Measurements from ENCODE around the gene PSME2. TPM values are rescaled to one million over a fixed set of nuclear protein-coding genes. Genes with fewer than 3 reads are reported as not detected.
A peak's percentile ranks its signal among the peaks of the same experiment; 100 is the strongest.

The PSME2 gene
- total RNA-seq, 1 donor from 2014 or later: 58.5 TPM

GRCh38 chr14:24187539-24187915 lies 41.1 kb upstream of the PSME2 start:
- Histone ChIP-seq H3K27ac (ENCODE audit: low read depth, low read length) (peak overlapping the region; percentile 83), H3K36me3 (ENCODE audit: control insufficient read depth in 3 of 3, insufficient read depth in 3 of 3, low read length in 3 of 3) (peaks cover 56 to 65% (median 61%) of the 10 kb centered on the region in 3 donors), H3K4me3 (ENCODE audit: low read length in 3 of 3) (peak overlapping the region; percentile 75 to 84 (median 83))

GRCh38 chr14:24186831-24187538 lies 40.6 kb upstream of the PSME2 start:
- H3K4me1 ChIP-seq (ENCODE audit: control insufficient read depth in 3 of 3, insufficient read depth in 3 of 3, low read length in 3 of 3): peaks cover 16 to 21% (median 19%) of the 10 kb centered on the region in 3 donors
- H3K4me3 ChIP-seq (ENCODE audit: low read length in 3 of 3): peak overlapping the region in 1 of 3 donors; percentile 84
- peaks cover 56 to 65% (median 60%) of the 10 kb centered on the region in 3 donors for H3K36me3 ChIP-seq (ENCODE audit: control insufficient read depth in 3 of 3, insufficient read depth in 3 of 3, low read length in 3 of 3)
- no peaks in the 10 kb centered on the region for H3K27me3 ChIP-seq (ENCODE audit: control insufficient read depth in 3 of 3, insufficient read depth in 3 of 3, low read length in 3 of 3)
- no peaks in the 10 kb centered on the region for H3K9me3 ChIP-seq (ENCODE audit: control insufficient read depth in 3 of 3, low read length in 3 of 3)
- peak overlapping the region in 2 of 3 donors; percentile 79 to 86 for H3K9ac ChIP-seq (ENCODE audit: low read depth in 1 of 3, low read length in 3 of 3)
- no peak overlapping the region for H3K27ac ChIP-seq (ENCODE audit: low read depth, low read length)

More at GRCh38 chr14:24187539-24187915, 41.1 kb upstream of the PSME2 start:
- H3K9me3 ChIP-seq (ENCODE audit: control insufficient read depth in 3 of 3, low read length in 3 of 3): no peaks in the 10 kb centered on the region
- H3K27me3 ChIP-seq (ENCODE audit: control insufficient read depth in 3 of 3, insufficient read depth in 3 of 3, low read length in 3 of 3): no peaks in the 10 kb centered on the region
- peak overlapping the region; percentile 79 to 87 (median 86) for H3K9ac ChIP-seq (ENCODE audit: low read depth in 1 of 3, low read length in 3 of 3)
- H3K4me1 ChIP-seq (ENCODE audit: control insufficient read depth in 3 of 3, insufficient read depth in 3 of 3, low read length in 3 of 3): peaks cover 16 to 21% (median 20%) of the 10 kb centered on the region in 3 donors

- Histone ChIP-seq H3K4me1 (ENCODE audit: control insufficient read depth in 3 of 3, insufficient read depth in 3 of 3, low read length in 3 of 3) (peaks cover 16 to 21% (median 19%) of the 10 kb centered on the region in 3 donors), H3K9me3 (ENCODE audit: control insufficient read depth in 3 of 3, low read length in 3 of 3) (no peaks in the 10 kb centered on the region), H3K36me3 (ENCODE audit: control insufficient read depth in 3 of 3, insufficient read depth in 3 of 3, low read length in 3 of 3) (peaks cover 61 to 69% (median 64%) of the 10 kb centered on the region in 3 donors), H3K4me3 (ENCODE audit: low read length in 3 of 3) (no peak overlapping the region), H3K9ac (ENCODE audit: low read depth in 1 of 3, low read length in 3 of 3) (no peak overlapping the region), H3K27me3 (ENCODE audit: control insufficient read depth in 3 of 3, insufficient read depth in 3 of 3, low read length in 3 of 3) (no peaks in the 10 kb centered on the region), H3K27ac (ENCODE audit: low read depth, low read length) (no peak overlapping the region)
Observed at GRCh38 chr14:24185741-24186140, 39.3 kb upstream of the PSME2 start.

GRCh38 chr14:24185026-24185425 lies 38.6 kb upstream of the PSME2 start:
- peaks cover 66 to 69% (median 67%) of the 10 kb centered on the region in 3 donors for H3K36me3 ChIP-seq (ENCODE audit: control insufficient read depth in 3 of 3, insufficient read depth in 3 of 3, low read length in 3 of 3)
- H3K4me1 ChIP-seq (ENCODE audit: control insufficient read depth in 3 of 3, insufficient read depth in 3 of 3, low read length in 3 of 3): peaks cover 23 to 27% (median 26%) of the 10 kb centered on the region in 3 donors
- no peak overlapping the region for H3K27ac ChIP-seq (ENCODE audit: low read depth, low read length)
- H3K9ac ChIP-seq (ENCODE audit: low read depth in 1 of 3, low read length in 3 of 3): no peak overlapping the region
- no peaks in the 10 kb centered on the region for H3K27me3 ChIP-seq (ENCODE audit: control insufficient read depth in 3 of 3, insufficient read depth in 3 of 3, low read length in 3 of 3)
- no peak overlapping the region for H3K4me3 ChIP-seq (ENCODE audit: low read length in 3 of 3)
- no peaks in the 10 kb centered on the region for H3K9me3 ChIP-seq (ENCODE audit: control insufficient read depth in 3 of 3, low read length in 3 of 3)

GRCh38 chr14:24184104-24184970 lies 37.9 kb upstream of the PSME2 start:
- no peaks in the 10 kb centered on the region for H3K9me3 ChIP-seq (ENCODE audit: control insufficient read depth in 3 of 3, low read length in 3 of 3)
- H3K9ac ChIP-seq (ENCODE audit: low read depth in 1 of 3, low read length in 3 of 3): no peak overlapping the region
- H3K4me1 ChIP-seq (ENCODE audit: control insufficient read depth in 3 of 3, insufficient read depth in 3 of 3, low read length in 3 of 3): peaks cover 29 to 34% (median 32%) of the 10 kb centered on the region in 3 donors
- H3K36me3 ChIP-seq (ENCODE audit: control insufficient read depth in 3 of 3, insufficient read depth in 3 of 3, low read length in 3 of 3): peaks cover 68 to 71% (median 69%) of the 10 kb centered on the region in 3 donors
- H3K27me3 ChIP-seq (ENCODE audit: control insufficient read depth in 3 of 3, insufficient read depth in 3 of 3, low read length in 3 of 3): no peaks in the 10 kb centered on the region
- H3K4me3 ChIP-seq (ENCODE audit: low read length in 3 of 3): no peak overlapping the region
- no peak overlapping the region for H3K27ac ChIP-seq (ENCODE audit: low read depth, low read length)

- Histone ChIP-seq H3K27me3 (ENCODE audit: control insufficient read depth in 3 of 3, insufficient read depth in 3 of 3, low read length in 3 of 3) (no peaks in the 10 kb centered on the region), H3K27ac (ENCODE audit: low read depth, low read length) (no peak overlapping the region), H3K4me3 (ENCODE audit: low read length in 3 of 3) (no peak overlapping the region), H3K9me3 (ENCODE audit: control insufficient read depth in 3 of 3, low read length in 3 of 3) (no peaks in the 10 kb centered on the region), H3K4me1 (ENCODE audit: control insufficient read depth in 3 of 3, insufficient read depth in 3 of 3, low read length in 3 of 3) (peaks cover 24 to 34% (median 30%) of the 10 kb centered on the region in 3 donors), H3K9ac (ENCODE audit: low read depth in 1 of 3, low read length in 3 of 3) (peak overlapping the region in 1 of 3 donors; percentile 16), H3K36me3 (ENCODE audit: control insufficient read depth in 3 of 3, insufficient read depth in 3 of 3, low read length in 3 of 3) (peaks cover 74 to 81% (median 78%) of the 10 kb centered on the region in 3 donors)
Observed at GRCh38 chr14:24183014-24183481, 36.6 kb upstream of the PSME2 start.

- H3K27me3 ChIP-seq (ENCODE audit: control insufficient read depth in 3 of 3, insufficient read depth in 3 of 3, low read length in 3 of 3): no peaks in the 10 kb centered on the region
- no peak overlapping the region for H3K27ac ChIP-seq (ENCODE audit: low read depth, low read length)
- no peaks in the 10 kb centered on the region for H3K9me3 ChIP-seq (ENCODE audit: control insufficient read depth in 3 of 3, low read length in 3 of 3)
- H3K4me1 ChIP-seq (ENCODE audit: control insufficient read depth in 3 of 3, insufficient read depth in 3 of 3, low read length in 3 of 3): peaks cover 17 to 26% (median 22%) of the 10 kb centered on the region in 3 donors
- no peak overlapping the region for H3K4me3 ChIP-seq (ENCODE audit: low read length in 3 of 3)
- H3K36me3 ChIP-seq (ENCODE audit: control insufficient read depth in 3 of 3, insufficient read depth in 3 of 3, low read length in 3 of 3): peaks cover 77 to 81% (median 78%) of the 10 kb centered on the region in 3 donors
- H3K9ac ChIP-seq (ENCODE audit: low read depth in 1 of 3, low read length in 3 of 3): no peak overlapping the region
Observed at GRCh38 chr14:24182110-24182882, 35.9 kb upstream of the PSME2 start.

GRCh38 chr14:24181371-24182077 lies 35.1 kb upstream of the PSME2 start:
- Histone ChIP-seq H3K36me3 (ENCODE audit: control insufficient read depth in 3 of 3, insufficient read depth in 3 of 3, low read length in 3 of 3) (peaks cover 74 to 75% (median 74%) of the 10 kb centered on the region in 3 donors), H3K4me1 (ENCODE audit: control insufficient read depth in 3 of 3, insufficient read depth in 3 of 3, low read length in 3 of 3) (peaks cover 15 to 22% (median 21%) of the 10 kb centered on the region in 3 donors), H3K27ac (ENCODE audit: low read depth, low read length) (no peak overlapping the region), H3K27me3 (ENCODE audit: control insufficient read depth in 3 of 3, insufficient read depth in 3 of 3, low read length in 3 of 3) (no peaks in the 10 kb centered on the region), H3K4me3 (ENCODE audit: low read length in 3 of 3) (no peak overlapping the region), H3K9ac (ENCODE audit: low read depth in 1 of 3, low read length in 3 of 3) (no peak overlapping the region), H3K9me3 (ENCODE audit: control insufficient read depth in 3 of 3, low read length in 3 of 3) (no peaks in the 10 kb centered on the region)

Measured in skeletal muscle tissue (tissue), 4 donors.